HG03571 (cell line): ENCODE measurements around the gene ARHGAP27.

Source experiments
- ATAC-seq: cut with Tn5 transposase; IDR thresholded peaks from one replicate; pipeline ENCODE4 v1.9.1; 2021; ENCODE audit not compliant: unreplicated experiment

ARHGAP27 gene

DNA sequence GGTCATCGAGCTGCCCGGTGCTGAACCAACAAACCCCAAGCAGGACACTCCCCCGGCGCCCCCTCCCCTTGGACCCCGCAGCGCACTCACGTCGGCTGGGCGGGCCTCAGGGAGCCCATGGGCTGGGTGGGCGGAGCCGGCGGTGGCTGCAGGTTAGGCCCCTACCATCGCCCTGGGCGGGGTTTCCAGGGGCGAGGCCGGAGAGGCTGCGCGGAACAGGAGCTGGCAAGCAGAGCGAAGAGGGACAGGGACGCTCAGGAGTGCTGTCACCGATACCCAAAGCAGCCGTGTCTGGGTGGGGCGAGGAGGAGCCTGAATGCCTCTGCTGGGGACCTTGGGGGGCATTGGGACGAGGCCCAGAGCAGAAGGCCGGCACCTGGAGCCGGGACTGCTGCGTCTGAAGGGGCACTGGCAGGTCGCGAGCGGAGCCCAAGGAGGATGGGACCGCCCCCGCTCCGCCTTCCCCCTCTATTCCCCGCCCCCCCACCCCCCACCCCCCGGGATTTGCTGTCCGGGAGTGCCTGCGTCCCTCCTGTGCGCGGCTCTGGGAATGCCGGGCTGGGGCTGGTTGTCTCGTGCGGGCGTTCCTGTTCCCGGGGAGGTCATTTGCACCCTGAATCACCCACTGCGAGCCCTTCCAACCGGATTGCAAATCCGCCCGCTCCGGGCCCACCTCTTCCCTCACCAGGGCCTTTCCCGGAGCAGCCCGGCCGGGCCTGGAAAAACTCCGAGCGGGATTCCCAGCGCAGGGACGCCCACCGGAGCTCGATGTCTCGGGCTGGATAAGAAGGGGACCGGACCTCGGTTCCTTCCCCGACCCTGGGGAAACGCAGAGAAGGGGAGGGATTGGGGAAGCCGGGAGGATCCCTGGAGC lies 902 bp downstream of the ARHGAP27 start:
- ATAC-seq: no peak

DNA sequence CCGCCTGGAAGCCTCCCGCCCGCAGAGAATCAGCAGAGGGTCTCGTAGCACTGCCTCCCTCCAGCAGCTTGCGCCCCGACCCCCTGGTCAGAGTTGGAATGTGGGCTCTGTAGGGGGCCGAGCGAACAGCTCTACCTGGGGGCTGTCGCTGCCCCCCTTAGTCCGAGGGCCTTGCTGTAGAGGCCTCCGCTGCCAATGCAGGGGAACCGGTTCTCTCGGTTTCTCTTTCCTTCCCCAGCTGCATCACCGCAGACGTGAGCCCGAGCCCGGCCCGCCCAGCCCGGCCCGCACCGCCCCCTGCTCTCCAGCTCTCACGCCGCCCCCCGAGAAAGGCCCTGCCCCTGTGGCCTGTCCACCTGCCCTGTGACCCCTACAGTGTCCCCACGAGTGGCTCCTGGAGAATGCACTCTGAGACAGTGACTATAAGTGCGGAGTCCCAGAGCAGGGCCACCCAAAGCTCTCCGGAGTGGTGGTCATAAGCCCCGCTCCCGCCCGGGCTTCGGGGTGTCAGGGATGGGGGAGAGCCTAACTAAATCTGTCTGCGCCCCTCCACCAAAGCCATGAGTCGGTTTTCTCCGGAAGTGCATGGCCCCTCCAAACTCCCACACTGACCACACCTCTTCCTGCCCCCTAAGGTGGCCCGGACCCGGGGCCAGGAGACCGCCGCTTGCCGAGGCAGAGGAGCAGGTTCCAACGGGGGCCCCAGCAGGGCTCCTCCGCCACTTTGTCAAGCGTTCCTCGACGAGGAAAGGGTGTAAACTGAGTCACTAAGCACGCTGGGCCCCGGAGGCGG lies 1.7 kb downstream of the ARHGAP27 start:
- no peak for ATAC-seq

DNA sequence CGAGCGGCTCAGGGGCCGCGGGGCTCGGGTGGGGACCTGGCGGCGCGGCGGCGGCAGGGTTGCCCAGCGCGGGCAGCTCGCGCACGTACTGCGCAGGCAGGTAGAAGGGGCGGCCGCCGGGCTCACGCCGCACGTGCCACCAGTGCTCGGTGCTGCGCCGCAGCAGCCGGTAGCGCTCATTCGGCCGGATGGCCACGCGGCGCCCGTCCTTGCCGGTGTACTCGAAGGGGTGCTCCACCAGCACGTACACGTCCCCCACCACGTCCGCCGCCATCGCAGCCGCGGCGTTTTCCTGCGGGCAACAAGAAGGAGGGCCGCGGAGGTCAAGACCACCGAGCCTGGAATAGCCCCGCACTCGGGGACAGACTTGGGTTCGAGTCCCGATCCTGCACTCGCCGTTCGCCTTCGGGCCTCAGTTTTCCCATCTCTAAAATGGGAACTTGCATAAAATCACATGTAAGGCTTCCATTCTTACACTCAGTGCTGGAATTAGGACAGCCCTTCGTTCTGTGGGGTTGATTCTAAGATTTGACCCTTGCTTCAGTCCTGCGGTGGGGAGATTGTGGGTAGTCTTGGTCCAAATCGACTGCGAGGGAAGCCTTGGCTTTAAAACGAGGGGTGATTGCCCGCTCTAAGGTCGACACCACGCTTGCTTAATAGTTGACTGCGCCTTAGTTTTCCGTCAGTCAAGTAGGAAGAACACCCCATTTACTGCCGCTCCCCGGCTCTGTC lies 2.5 kb downstream of the ARHGAP27 start:
- ATAC-seq: no peak

DNA sequence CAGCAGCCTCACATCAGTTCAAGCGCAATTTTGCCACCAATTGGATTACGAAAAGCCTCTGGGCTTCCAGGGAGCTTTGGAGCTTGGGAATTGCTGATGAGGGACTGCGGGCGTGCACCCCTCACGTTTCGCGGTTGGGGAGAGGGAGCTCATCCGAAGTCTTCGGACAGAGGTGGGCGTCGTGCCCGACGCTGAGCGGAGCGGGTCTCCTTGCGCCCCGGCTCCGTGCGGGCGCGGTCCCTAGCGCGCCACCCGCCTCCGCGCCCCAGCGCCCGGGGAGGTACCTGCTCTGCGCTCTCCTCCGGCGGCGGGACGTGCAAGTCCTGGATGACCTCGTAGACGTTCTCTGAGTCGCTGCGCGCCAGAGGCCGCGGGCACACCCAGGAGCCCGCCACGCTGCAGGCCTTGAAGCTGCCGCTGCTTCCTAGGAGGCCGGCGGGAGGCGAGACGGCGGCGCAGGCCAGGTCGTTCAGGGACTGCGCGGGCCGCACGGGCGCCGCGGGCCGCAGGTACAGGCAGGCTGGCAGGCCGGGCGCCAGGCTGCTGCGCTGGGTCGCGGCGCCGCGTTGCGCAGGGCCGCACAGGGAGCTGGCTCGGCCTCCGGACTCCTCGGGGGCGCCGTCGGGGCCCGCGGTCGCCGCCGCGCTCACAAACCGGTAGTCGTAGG lies 3.2 kb downstream of the ARHGAP27 start:
- ATAC-seq: no peak

DNA sequence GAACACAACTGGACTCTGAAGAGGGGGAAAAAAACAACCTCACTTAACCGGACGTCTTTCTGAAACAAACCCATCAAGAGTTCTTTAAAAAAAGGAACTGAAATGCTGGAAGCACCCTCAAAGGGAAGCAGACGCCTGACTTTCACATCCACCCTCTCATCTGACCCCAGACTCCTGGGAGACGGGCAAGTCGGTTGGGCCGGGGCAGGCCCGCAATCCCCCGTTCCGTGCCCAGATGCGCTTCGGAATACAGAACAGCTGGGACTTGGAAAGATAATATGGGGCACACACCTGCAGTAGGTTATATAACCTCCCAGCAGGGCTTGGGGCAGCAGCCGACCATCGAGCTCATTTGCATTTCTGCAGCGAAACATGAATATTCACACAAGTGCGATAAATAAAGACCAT lies 3.7 kb downstream of the ARHGAP27 start:
- no peak for ATAC-seq

DNA sequence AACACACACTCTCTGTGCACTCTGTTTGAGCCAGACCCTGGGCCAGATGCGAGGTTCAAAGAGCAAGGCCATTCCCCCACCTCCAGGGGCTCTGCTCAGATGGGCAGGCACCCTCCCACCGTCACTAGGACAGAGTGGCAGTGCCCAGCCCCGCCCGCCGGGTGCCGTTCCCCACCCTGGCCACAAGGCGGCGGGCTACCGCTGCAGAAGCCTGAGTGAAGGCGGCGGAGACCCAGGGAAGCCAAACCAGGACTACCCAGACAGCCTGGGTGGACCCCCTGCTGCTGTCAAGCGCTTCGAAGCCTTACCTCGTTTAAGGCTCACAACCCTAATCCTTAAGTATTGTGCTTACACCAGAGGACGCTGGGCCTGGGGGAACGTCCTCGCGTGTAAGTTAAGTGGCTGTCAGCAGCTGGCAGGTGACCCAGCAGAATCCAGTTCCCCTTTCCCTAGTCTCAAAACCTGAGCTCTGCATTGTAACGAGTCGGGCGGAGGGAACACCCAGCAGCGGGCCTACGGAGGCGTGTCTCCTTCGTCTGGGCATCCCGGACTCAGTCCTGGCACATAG lies 4.5 kb downstream of the ARHGAP27 start:
- no peak for ATAC-seq

DNA sequence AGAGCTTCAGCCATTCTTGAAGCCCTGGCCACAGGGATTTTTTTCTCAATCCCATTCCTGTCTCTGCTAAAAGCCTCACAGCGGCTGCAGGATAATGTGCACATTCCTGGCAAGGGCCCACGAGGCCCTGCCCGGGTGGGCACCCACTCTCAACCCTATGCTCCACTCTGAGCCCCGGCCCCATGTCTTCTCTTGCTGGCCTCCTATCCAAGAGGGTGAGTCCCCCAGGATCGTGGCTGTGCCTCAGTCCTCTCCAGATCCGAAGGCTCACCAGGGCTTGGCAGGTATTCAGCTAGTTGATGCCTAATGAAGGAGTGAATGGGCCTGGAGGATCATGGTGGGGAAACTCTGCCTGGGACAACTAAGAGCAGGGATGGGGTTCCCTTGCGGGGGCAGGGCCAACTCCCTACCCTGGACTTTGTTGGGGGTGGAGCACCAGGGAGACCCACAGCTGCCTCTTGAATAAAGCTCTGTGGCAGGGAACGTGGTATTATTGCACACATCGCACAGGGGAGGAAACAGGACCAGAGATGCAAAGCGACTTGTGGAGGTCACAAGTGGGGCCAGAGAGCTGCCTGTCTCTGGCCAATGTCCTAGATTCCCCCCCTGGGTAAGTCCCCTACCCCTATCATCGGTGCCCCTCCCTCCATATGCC lies 5.4 kb downstream of the ARHGAP27 start:
- ATAC-seq: no peak

DNA sequence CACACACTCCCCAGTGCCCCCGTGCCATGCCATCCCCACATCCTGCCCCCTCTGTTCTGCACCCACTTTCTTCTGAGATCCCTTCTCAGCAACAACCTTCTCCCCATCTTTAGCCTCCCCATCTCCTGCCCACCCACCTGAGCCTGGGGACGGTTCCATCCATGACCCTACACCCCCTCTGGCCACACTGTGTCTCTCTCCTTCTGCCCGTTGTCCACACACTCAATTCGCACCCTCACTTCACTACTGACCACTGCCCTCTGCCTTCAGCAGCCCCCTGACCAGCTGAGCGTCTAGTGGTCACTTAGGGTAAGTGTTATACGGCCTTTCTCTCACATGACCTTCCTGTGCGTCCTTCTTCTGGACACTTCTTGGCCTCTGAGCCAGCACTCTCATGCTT lies 6.1 kb downstream of the ARHGAP27 start:
- ATAC-seq: no peak

DNA sequence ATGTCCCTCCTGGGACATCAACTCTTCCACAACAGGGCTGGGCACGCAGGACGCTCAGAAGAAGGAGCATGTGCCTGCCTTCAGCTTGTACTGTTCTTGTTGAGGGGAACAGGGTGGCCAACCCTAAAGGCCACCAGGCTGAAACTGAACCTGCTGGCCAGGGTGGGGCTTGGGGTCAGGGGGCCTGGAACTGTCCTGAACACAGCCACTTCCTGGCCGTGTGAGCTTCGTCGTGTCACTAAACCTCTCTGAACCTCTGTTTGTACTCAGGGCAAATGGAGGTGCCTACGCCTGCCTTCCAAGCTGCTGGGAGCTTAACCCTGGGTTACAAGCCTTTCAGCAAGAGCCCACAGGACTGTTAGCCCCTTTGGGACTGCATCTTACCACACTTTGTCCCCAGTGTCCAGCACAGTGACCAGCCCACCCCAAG lies 6.7 kb downstream of the ARHGAP27 start:
- no peak for ATAC-seq

DNA sequence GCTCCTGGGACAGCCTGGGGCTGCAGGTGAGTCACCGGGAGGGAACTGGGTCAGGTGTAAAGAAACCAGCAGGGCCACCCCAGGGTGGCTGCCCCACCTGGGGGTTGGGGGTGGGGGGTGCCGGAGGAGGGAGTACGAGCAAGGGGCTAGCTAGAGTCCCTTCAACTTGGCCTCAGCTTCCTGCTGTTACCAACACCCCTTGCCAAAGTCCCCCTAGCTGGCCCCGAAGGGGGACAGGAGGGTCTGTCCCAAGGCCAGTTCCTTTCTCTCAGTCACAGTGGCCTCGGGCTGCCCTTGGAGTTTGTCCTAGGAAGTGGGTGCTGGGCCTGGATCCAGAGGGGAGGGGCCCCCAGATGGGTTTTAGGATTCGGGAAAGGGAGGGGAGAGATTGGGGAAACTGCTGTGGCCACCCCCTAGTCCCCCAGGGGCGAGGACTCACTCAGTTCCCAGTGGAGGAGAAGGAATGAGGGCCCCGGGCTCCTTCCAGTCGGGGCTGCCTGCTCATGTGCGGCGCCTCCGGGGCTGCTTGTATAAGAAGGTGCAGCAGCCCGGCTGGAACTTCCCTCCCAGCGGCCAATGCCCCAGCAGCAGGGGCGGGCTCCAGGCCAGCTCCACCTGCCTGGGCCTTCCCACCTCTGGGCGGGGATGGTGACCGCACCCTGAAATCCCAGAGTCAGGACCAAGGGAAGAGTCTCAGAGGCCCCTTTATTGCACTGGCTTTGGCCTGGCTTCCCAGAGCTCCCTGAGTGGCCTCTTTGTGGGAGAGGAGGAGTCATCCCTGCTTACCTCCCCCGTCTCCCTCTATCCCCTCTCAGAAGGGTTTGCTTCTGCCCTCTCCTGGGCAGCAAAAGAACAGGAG lies 7.3 kb downstream of the ARHGAP27 start:
- ATAC-seq: no peak

DNA sequence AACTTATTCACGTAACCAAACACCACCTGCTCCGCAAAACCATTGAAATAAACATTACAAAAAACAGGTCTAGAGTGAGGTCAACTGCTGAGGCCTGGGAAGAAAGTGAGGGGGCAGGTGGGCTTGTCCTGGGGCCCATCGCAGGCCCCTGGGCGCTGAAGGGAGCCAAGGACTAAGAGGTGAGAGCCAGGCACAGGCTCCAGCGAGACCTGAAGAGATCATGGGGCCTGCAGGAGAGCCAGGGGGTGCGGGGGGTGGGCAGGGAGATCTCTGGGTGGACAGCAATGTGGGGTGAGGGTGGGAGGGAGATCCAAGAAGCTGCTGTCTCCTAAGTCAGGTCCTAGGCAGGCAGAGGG lies 7.9 kb downstream of the ARHGAP27 start:
- ATAC-seq: no peak

DNA sequence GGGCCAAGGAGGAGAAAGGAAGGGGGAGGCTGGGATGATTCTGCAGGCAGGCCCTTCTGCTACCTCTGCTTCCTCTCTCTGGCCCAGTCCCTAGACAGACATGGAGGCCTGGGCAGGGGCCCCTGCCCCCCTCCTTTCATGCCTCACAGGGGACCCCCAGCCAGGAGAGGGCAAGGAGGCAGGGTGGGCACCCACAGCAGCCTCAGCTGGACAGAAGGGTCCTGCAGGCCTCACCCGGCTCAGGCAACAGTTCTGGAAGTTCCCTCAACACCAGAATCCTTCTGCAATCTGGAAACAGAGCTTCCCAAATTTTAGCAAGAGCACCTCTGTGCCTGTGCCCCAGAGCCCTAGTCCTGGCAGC lies 8.7 kb downstream of the ARHGAP27 start:
- no peak for ATAC-seq

DNA sequence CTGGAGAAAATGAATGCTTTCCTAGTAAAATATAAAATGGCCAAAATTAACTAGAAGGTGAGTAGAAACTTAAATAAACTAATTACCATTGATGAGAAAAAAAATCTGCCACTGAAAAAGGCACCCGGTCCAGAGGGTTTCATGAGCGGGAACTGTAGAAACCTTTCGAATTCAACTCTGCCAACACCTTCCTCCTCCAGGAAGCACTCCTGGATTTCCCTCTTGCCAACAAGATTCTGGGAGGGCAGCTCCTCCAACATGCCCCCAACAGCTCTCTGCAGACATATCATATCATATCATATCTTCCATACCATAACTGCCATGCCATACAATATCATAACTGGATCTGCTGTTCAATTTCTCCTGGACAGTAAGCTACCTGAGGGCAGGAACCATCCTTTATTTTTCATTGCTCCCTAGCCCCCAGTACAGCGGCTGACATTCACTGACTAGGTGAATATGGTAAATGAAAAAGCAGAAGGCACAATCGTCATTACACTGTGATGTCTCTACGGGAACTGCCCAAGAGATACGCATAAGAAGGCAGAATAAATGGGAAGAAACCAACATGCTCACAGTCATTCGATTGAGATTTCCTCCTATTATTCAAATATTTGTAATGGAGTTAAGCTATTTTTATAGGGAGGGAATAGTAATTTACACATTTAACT lies 9.2 kb downstream of the ARHGAP27 start:
- no peak for ATAC-seq

DNA sequence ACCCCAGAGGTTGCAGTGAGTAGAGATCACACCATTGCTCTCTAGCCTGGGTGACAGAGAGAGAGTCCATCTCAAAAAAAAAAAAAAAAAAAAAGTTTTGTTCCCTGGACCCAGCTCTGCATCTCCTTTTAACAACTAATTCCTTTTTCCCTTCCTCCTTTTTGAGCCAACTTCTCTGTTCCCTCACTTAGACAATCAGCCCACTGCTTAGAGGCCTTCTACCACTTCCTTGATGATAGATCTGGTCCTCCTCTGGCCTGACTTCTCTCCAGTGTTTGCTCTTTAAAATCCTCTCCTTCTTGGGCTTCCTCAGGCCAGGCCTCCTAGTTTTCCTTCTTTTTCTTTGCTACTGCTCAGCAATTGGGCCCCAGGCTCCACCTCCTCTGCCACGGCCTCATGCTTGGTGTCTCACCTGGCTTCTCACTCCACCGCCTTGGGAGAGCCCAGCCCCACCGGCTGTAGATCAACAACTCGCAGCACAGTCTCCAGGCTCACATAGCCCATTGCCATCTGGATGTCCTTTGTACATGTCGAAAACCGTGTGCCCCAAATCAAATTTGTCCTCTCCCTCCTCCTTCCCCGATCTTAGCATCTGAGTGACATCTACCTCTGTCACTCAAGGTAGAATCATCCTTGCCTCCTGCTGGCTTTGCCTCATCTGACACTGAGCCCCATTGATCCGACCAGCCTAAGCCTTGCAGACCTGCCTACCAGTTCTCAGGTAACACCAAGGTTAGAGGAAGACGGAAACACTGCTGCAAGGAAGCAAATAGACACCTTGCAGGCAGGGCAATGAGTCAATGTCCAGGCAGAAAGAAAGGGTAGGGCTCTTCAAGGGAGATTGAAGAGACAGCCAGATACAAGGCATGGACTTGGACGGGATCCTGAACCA lies 17.4 kb downstream of the ARHGAP27 start:
- ATAC-seq: no peak

DNA sequence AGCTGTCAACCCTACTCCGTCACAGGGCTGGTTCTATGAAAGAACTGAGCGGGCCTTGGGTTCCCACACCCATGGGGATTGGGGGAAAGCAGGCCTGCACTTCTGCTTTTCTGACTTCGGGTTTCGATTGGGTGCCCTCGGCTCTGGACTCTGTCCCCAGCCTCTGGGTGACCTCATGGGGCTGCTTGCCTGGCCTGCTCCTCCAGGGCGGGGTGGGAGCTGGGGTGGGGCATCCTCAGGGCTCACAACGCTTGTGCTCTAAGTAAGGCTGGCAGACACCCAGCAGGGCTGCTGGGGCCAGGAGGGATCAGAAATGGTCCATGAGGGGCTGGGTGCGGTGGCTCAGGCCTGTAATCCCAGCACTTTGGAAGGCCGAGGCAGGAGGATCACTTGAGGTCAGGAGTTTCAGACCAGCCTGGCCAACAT lies 19.2 kb downstream of the ARHGAP27 start:
- ATAC-seq: peak; percentile 40

DNA sequence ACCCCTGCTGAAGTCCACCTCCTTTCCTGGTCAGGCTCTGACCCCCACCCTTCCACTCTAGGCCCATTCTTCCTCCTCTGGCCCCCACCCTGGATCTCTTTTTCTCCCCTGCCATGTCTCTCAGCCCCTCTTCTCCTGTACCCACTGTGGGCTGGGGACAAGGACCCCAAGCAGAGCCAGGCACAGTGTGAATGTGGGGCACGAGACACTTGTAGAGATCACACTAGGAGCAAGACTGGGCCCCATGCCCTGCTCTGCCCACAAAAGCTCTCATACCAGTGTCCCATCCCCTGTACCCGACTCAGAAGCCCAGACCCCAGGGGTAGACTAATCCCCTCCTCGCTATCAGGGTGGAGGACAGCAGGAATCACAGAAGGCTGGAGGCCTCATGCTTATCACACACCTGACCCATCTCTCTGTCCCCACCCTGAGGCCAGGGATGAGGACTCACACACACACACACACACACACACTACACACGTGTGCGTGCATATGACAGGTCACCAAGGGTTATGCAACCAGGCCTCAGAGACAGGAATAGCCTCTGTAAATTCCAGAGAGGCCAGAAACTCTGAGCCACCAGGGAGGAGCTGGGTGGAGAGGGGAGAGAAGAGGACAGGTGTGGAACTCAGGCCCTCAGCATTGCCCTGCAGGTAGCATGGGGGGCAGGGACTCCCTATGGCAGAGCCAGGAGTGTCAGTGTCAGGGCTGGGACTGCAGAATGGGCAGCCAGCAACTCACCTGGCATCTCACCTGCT lies 21.1 kb downstream of the ARHGAP27 start:
- ATAC-seq: no peak
